ENCODE results near the gene NUP50.

The NUP50 gene, protein sequence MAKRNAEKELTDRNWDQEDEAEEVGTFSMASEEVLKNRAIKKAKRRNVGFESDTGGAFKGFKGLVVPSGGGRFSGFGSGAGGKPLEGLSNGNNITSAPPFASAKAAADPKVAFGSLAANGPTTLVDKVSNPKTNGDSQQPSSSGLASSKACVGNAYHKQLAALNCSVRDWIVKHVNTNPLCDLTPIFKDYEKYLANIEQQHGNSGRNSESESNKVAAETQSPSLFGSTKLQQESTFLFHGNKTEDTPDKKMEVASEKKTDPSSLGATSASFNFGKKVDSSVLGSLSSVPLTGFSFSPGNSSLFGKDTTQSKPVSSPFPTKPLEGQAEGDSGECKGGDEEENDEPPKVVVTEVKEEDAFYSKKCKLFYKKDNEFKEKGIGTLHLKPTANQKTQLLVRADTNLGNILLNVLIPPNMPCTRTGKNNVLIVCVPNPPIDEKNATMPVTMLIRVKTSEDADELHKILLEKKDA

DNA sequence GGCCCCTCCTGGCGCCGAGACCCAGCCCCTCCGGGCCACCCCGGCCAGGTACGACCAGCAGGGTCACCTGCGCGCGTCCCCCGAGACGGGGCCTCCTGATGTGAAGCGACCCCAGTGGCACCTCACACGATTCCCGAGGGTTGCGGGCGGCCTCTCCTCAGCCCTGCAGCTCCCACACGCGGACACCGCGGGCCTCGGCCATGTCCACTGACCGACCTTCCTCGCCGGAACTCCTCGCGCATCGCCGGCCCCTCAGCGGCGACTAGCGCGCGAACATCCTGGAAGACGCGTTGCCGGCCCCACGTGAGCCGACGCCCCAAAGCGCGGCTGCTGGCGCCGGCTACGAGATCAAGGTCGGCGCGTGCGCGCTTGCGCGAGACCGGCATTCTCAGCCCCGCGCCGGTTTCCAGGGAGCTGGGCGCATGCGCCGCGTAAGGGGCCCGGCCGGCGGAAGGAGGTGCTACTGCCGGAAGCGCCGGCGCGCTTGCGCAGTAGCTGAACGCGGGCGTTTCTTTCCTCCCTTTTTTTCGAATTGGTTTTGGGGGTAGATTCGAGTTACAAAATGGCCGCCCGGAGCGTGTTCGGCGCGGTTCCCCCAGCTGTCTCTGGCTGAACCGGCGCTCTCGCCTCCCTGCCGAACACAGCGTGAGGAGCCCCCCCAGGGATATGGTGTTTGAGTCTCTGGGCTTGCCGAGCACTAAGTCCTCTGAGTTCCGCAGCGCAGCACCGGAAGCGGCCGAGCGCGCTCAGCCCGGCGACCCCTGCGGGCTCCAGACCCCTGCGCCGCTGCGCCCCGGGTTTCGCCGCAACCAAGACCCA is at the start of gene NUP50:
NUP50 (plus strand) TSS at position 475 of the 819 bp plus-strand sequence. CDS start 4,253 bp downstream, outside the sequence.
- Mint-ChIP-seq H3K27ac (peak within 1 kb of the TSS; percentile 96), H3K4me1 (peaks cover 58% of the 10 kb centered on the region), H3K9me3 (no peaks in the 10 kb centered on the region), H3K36me3 (peaks cover 62% of the 10 kb centered on the region), H3K4me3 (peak within 1 kb of the TSS; percentile 86)
- DNase-seq (ENCODE audit: low spot score in 2 of 2) (peak; percentile 96 to 97), ATAC-seq (peak; percentile 92)

DNA sequence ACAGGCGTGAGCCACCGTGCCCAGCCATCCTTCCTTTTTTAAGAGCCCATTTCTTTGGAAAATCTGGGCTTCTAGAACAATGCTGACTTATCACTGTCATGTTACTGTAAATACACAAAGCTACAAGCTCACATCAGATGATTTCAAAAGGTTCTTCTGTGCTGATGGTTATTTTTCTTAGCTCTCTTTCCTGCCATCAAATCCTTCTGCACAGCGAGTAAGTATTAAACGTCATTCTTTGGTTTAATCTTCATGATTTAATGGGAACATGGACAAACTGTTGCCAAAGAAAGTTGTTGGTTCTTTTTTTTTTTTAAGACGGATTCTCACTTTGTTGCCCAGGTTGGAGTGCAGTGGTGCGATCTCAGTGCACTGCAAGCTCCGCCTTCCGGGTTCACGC is 43.3 kb upstream of the NUP50 start:
- DNase-seq (ENCODE audit: low spot score in 2 of 2) (no peak), ATAC-seq (no peak)

DNA sequence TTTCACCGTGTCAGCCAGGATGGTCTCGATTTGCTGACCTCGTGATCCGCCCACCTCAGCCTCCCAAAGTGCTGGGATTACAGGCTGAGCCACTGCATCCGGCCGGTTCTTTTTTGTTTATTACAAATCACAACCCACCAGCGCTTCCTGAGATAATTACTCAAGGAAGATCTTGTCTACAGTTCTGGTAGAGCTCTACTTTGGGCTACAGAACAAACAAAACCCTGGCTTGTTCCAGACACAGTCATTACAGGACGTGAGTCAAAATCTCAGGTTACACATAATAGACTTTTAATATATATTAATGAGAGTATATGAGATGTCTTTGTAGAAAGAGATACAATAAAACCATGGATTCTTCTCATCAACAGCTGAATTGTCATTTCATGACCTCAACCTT is 42.8 kb upstream of the NUP50 start:
- no peaks in the 10 kb centered on the region for H3K4me1 Mint-ChIP-seq

More for the DNA sequence above, 43.3 kb upstream of the NUP50 start:
- H3K27ac Mint-ChIP-seq: no peak overlapping the region
- H3K9me3 Mint-ChIP-seq: no peaks in the 10 kb centered on the region
- no peak overlapping the region for H3K4me3 Mint-ChIP-seq
- H3K4me1 Mint-ChIP-seq: no peaks in the 10 kb centered on the region
- no peaks in the 10 kb centered on the region for H3K36me3 Mint-ChIP-seq

DNA sequence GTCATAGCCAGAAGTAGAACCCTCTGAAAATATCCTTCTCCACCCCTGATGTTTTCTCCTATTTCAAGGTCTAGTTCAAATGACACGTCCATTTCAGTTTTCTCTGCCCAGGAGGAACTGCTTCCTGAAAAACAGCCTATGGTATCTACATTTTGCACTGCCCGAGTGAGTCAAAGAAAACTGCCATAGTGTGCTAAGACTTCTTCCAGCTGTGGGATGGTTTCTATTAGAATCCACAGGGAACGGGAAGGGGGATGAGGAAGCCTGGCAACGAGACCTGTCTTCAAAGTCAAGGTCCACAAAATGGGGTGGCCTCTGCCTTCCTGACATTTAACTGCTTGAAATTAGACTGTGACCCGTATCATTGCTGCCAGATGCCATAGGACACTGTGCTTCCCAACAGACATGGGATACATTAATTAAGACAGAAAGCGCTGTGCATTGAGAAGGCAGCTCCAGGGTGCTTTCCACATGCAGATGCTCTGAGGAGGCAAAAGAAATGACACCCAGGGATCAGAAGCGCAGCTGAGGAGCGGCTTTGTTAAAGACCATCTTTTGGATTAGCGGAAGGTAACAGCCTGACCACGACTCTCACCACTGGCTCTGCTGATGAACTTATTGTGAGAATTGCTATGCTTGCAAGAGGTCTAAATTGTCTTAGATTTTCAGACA is 39.4 kb upstream of the NUP50 start:
- peaks cover 5% of the 10 kb centered on the region for H3K4me1 Mint-ChIP-seq
- ATAC-seq: no peak
- no peak for DNase-seq (ENCODE audit: low spot score in 2 of 2)
- no peaks in the 10 kb centered on the region for H3K9me3 Mint-ChIP-seq
- no peak overlapping the region for H3K4me3 Mint-ChIP-seq
- no peaks in the 10 kb centered on the region for H3K36me3 Mint-ChIP-seq
- no peak overlapping the region for H3K27ac Mint-ChIP-seq

More for the DNA sequence above, 42.8 kb upstream of the NUP50 start:
- DNase-seq (ENCODE audit: low spot score in 2 of 2): no peak
- H3K4me3 Mint-ChIP-seq: no peak overlapping the region
- no peak overlapping the region for H3K27ac Mint-ChIP-seq
- ATAC-seq: no peak
- no peaks in the 10 kb centered on the region for H3K9me3 Mint-ChIP-seq
- no peaks in the 10 kb centered on the region for H3K36me3 Mint-ChIP-seq

- ATAC-seq: no peak
- DNase-seq (ENCODE audit: low spot score in 2 of 2): no peak
- no peak overlapping the region for H3K27ac Mint-ChIP-seq
- H3K4me3 Mint-ChIP-seq: no peak overlapping the region
- H3K4me1 Mint-ChIP-seq: peaks cover 14% of the 10 kb centered on the region
- H3K9me3 Mint-ChIP-seq: no peaks in the 10 kb centered on the region
- peaks cover under 1% of the 10 kb centered on the region for H3K36me3 Mint-ChIP-seq
Measured at GRCh38 chr22:45125188-45125587, 38.5 kb upstream of the NUP50 start.

DNA sequence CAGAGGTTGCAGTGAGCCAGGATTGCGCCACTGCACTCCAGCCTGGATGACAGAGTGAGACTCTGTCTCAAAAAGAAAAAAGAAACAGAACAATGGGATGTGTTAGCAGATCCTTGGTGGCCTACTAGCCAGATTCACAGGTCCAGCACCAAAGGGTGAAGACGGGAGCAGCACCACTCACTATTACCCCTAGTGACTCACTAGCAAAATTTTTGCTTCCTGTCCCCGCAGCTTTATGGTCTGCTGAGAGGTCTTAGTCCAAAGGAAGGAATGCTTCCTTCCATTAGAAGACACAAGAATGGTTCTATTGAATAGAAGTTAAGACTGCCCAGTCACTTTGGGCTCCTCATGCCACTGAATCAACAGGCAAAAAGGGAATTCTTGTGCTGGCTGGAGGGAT is 35.9 kb upstream of the NUP50 start:
- H3K9me3 Mint-ChIP-seq: no peaks in the 10 kb centered on the region
- DNase-seq (ENCODE audit: low spot score in 2 of 2) (no peak), ATAC-seq (no peak)
- peaks cover 18% of the 10 kb centered on the region for H3K36me3 Mint-ChIP-seq
- H3K4me3 Mint-ChIP-seq: no peak overlapping the region
- peaks cover 25% of the 10 kb centered on the region for H3K4me1 Mint-ChIP-seq
- H3K27ac Mint-ChIP-seq: no peak overlapping the region

- H3K27ac Mint-ChIP-seq: peak overlapping the region; percentile 80
- peak overlapping the region; percentile 49 for H3K4me3 Mint-ChIP-seq
- peaks cover 25% of the 10 kb centered on the region for H3K4me1 Mint-ChIP-seq
- ATAC-seq: peak; percentile 98
- no peaks in the 10 kb centered on the region for H3K9me3 Mint-ChIP-seq
- peak; percentile 11 to 74 for DNase-seq (ENCODE audit: low spot score in 2 of 2)
- peaks cover 37% of the 10 kb centered on the region for H3K36me3 Mint-ChIP-seq
Measured at GRCh38 chr22:45129703-45130524, 33.8 kb upstream of the NUP50 start.

DNA sequence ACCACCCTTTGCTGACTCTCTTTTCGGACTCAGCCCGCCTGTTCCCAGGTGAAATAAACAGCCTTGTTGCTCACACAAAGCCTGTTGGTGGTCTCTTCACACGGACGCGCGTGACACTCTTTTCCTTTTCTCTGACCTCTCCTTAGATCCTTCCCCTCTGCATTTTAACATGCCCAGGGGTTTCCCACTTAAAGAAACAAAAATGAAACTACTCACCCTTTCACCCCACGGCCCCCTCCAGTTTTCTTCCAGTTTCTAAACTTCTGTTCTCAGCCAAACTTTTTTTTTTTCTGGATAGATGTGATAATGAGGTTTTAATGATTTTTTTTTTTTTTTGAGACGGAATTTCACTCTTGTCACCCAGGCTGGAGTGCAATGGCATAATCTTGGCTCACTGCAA is 32.8 kb upstream of the NUP50 start:
- no peak for ATAC-seq
- H3K27ac Mint-ChIP-seq: no peak overlapping the region

GRCh38 chr22:45131749-45132148 is 32.0 kb upstream of the NUP50 start:
- DNase-seq (ENCODE audit: low spot score in 2 of 2): no peak
- Mint-ChIP-seq H3K4me3 (no peak overlapping the region), H3K36me3 (peaks cover 38% of the 10 kb centered on the region), H3K9me3 (no peaks in the 10 kb centered on the region), H3K4me1 (peaks cover 25% of the 10 kb centered on the region), H3K27ac (no peak overlapping the region)
- no peak for ATAC-seq

More for the DNA sequence above, 32.8 kb upstream of the NUP50 start:
- Mint-ChIP-seq H3K4me1 (peaks cover 25% of the 10 kb centered on the region), H3K9me3 (no peaks in the 10 kb centered on the region), H3K4me3 (peak overlapping the region; percentile 49), H3K36me3 (peaks cover 38% of the 10 kb centered on the region)
- DNase-seq (ENCODE audit: low spot score in 2 of 2): no peak

- DNase-seq (ENCODE audit: low spot score in 2 of 2) (no peak), ATAC-seq (no peak)
- H3K4me3 Mint-ChIP-seq: no peak overlapping the region
- no peaks in the 10 kb centered on the region for H3K9me3 Mint-ChIP-seq
- peaks cover 44% of the 10 kb centered on the region for H3K36me3 Mint-ChIP-seq
- no peak overlapping the region for H3K27ac Mint-ChIP-seq
- H3K4me1 Mint-ChIP-seq: peaks cover 20% of the 10 kb centered on the region
Measured at GRCh38 chr22:45134313-45134712, 29.4 kb upstream of the NUP50 start.

- H3K4me1 Mint-ChIP-seq: no peaks in the 10 kb centered on the region
- no peak overlapping the region for H3K4me3 Mint-ChIP-seq
- ATAC-seq (no peak), DNase-seq (ENCODE audit: low spot score in 2 of 2) (no peak)
- peaks cover 38% of the 10 kb centered on the region for H3K36me3 Mint-ChIP-seq
- no peak overlapping the region for H3K27ac Mint-ChIP-seq
- H3K9me3 Mint-ChIP-seq: no peaks in the 10 kb centered on the region
Measured at GRCh38 chr22:45136594-45136993, 27.1 kb upstream of the NUP50 start.

DNA sequence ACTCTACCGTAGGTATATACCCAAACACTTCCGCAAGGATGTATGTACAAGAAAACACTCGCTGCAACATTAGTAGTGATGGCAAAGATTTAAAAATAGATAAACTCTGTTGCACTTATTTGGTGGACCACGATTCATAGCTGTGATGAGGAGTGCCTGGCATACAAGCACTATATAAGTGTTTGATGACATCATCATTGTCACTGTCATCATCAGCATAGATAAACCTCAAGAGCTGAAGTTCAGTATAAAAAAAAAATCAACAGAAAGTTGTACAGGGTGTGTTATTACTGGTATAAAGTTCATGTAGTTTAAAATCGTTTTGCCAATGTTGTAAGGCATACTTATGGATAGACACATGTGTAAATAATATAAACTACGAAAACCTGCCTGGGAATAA is 24.0 kb upstream of the NUP50 start:
- no peak for DNase-seq (ENCODE audit: low spot score in 2 of 2)

GRCh38 chr22:45142376-45142775 is 21.3 kb upstream of the NUP50 start:
- DNase-seq (ENCODE audit: low spot score in 2 of 2): no peak
- Mint-ChIP-seq H3K4me3 (no peak overlapping the region), H3K36me3 (peaks cover 2% of the 10 kb centered on the region), H3K9me3 (no peaks in the 10 kb centered on the region), H3K27ac (no peak overlapping the region), H3K4me1 (no peaks in the 10 kb centered on the region)
- no peak for ATAC-seq

More for the DNA sequence above, 24.0 kb upstream of the NUP50 start:
- Mint-ChIP-seq H3K9me3 (no peaks in the 10 kb centered on the region), H3K36me3 (peaks cover 9% of the 10 kb centered on the region), H3K27ac (no peak overlapping the region), H3K4me3 (no peak overlapping the region), H3K4me1 (no peaks in the 10 kb centered on the region)
- no peak for ATAC-seq

DNA sequence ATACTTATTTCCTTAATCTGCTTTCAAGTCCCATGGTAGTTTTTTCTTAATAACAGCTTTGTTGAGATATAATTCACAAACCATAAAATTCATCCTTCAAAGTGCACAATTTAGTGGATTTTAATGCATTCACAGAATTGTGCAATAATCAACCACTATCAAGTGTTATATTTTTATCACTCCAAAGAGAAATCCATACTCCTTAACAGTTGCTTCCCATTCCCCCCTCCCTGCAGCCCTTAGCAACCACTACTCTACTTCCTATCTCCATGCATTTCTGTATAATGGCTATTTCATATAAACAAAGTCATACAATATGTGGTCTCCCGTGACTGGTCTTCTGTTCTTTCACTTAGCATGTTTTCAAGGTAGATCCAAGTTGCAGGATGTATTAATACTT is 18.8 kb upstream of the NUP50 start:
- DNase-seq (ENCODE audit: low spot score in 2 of 2) (no peak), ATAC-seq (no peak)
- Mint-ChIP-seq H3K27ac (no peak overlapping the region), H3K9me3 (no peaks in the 10 kb centered on the region), H3K4me1 (no peaks in the 10 kb centered on the region), H3K36me3 (no peaks in the 10 kb centered on the region), H3K4me3 (no peak overlapping the region)

Measured in stimulated activated effector memory CD8-positive, alpha-beta T cell treated with anti-CD3 and anti-CD28 coated beads, Interleukin-12 subunit alpha, Interleukin-12 subunit beta, amount 100 ng/mL, for 72 hours (primary cell).